ENCODE data around the gene NPHP4.

DNA sequence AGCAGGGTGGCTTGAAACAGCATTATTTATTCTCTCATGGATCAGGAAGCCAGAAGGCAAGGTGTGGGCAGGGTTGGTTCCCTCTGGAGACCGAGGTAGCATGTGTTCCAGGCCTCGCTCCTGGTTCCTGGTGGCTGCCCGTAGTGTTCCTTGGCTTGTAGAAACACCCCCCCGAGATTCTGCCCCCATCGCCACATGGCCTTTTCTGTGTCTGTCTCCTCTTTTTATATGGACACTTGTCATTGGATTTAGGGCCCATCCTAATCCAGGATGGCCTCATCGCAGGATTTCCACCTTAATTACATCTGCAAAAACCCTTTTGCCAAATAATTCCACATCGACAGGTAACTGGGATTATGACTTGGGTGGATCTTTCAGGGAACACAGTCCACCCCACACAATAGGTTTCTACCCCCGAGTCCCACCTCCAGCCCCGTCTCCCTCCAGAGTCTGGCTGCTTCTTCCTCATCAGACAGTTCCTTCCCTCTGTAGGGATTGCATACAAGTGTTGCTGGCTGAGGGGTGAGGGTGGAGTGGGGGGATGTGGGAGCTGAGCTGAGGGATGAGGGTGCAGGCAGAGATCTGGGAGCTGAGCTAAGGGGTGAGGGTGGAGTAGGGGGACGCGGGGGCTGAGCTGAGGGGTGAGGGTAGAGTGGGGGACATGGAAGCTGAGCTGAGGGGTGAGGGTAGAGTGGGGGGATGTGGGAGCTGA lies 12.3 kb upstream of the NPHP4 start:
- TF ChIP-seq ZFX (IDR thresholded peaks at IDR 0.05): no peak
- TF ChIP-seq, protein P1, sequence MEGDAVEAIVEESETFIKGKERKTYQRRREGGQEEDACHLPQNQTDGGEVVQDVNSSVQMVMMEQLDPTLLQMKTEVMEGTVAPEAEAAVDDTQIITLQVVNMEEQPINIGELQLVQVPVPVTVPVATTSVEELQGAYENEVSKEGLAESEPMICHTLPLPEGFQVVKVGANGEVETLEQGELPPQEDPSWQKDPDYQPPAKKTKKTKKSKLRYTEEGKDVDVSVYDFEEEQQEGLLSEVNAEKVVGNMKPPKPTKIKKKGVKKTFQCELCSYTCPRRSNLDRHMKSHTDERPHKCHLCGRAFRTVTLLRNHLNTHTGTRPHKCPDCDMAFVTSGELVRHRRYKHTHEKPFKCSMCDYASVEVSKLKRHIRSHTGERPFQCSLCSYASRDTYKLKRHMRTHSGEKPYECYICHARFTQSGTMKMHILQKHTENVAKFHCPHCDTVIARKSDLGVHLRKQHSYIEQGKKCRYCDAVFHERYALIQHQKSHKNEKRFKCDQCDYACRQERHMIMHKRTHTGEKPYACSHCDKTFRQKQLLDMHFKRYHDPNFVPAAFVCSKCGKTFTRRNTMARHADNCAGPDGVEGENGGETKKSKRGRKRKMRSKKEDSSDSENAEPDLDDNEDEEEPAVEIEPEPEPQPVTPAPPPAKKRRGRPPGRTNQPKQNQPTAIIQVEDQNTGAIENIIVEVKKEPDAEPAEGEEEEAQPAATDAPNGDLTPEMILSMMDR (IDR thresholded peaks at IDR 0.05 in 2 of 3, conservative IDR thresholded peaks at IDR 0.05 in 1 of 3; ENCODE audit: borderline replicate concordance in 1 of 3, insufficient read depth in 1 of 3, low read depth in 2 of 3, low read length in 2 of 3): no peak
- no peak for TF ChIP-seq ELF1 (IDR thresholded peaks at IDR 0.05; ENCODE audit: borderline replicate concordance, low read depth)
- TF ChIP-seq POLR2AphosphoS5 (IDR thresholded peaks at IDR 0.05; ENCODE audit: low read depth, low read length): no peak
- TF ChIP-seq TCF7L2 (IDR thresholded peaks at IDR 0.05; ENCODE audit: borderline replicate concordance, extremely low read depth, insufficient read depth, insufficient read length): no peak
- TF ChIP-seq, protein P2, sequence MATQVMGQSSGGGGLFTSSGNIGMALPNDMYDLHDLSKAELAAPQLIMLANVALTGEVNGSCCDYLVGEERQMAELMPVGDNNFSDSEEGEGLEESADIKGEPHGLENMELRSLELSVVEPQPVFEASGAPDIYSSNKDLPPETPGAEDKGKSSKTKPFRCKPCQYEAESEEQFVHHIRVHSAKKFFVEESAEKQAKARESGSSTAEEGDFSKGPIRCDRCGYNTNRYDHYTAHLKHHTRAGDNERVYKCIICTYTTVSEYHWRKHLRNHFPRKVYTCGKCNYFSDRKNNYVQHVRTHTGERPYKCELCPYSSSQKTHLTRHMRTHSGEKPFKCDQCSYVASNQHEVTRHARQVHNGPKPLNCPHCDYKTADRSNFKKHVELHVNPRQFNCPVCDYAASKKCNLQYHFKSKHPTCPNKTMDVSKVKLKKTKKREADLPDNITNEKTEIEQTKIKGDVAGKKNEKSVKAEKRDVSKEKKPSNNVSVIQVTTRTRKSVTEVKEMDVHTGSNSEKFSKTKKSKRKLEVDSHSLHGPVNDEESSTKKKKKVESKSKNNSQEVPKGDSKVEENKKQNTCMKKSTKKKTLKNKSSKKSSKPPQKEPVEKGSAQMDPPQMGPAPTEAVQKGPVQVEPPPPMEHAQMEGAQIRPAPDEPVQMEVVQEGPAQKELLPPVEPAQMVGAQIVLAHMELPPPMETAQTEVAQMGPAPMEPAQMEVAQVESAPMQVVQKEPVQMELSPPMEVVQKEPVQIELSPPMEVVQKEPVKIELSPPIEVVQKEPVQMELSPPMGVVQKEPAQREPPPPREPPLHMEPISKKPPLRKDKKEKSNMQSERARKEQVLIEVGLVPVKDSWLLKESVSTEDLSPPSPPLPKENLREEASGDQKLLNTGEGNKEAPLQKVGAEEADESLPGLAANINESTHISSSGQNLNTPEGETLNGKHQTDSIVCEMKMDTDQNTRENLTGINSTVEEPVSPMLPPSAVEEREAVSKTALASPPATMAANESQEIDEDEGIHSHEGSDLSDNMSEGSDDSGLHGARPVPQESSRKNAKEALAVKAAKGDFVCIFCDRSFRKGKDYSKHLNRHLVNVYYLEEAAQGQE (IDR thresholded peaks at IDR 0.05; ENCODE audit: low read depth): no peak
- TF ChIP-seq POLR2A (IDR thresholded peaks at IDR 0.05; ENCODE audit: borderline replicate concordance, extremely low read depth, insufficient read depth, insufficient read length): no peak
- no peak for TF ChIP-seq YY1 (IDR thresholded peaks at IDR 0.05; ENCODE audit: extremely low read depth, insufficient replicate concordance, low read depth, low read length)
- TF ChIP-seq, protein P3, sequence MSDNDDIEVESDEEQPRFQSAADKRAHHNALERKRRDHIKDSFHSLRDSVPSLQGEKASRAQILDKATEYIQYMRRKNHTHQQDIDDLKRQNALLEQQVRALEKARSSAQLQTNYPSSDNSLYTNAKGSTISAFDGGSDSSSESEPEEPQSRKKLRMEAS (IDR thresholded peaks at IDR 0.05): no peak
- no peak for TF ChIP-seq EGR1 (IDR thresholded peaks at IDR 0.05; ENCODE audit: low read depth)
- TF ChIP-seq SIN3A (IDR thresholded peaks at IDR 0.05; ENCODE audit: low read depth): no peak
- no peak for TF ChIP-seq EZH2 (IDR thresholded peaks at IDR 0.05)
- no peak for TF ChIP-seq SP1 (IDR thresholded peaks at IDR 0.05; ENCODE audit: low read depth)
- no peak for TF ChIP-seq EZH2phosphoT487 (IDR thresholded peaks at IDR 0.05; ENCODE audit: borderline replicate concordance)
